HG03342 (cell line): ENCODE measurements around the gene GJB2.

Experiments used
- ATAC-seq: cut with Tn5 transposase; IDR thresholded peaks from one replicate; pipeline ENCODE4 v1.9.1; 2021; ENCODE audit warnings: mild to moderate bottlenecking, moderate library complexity; ENCODE audit not compliant: unreplicated experiment

Gene GJB2

GRCh38 chr13:20142927-20143480 lies 49.7 kb downstream of the GJB2 start:
- ATAC-seq: no peak

GRCh38 chr13:20142023-20142926 lies 50.5 kb downstream of the GJB2 start:
- no peak for ATAC-seq

- no peak for ATAC-seq
Measured at GRCh38 chr13:20141238-20142022, 51.3 kb downstream of the GJB2 start.

GRCh38 chr13:20140487-20140886 lies 52.3 kb downstream of the GJB2 start:
- ATAC-seq: no peak

- no peak for ATAC-seq
Measured at GRCh38 chr13:20137875-20138274, 54.9 kb downstream of the GJB2 start.
